ENCODE results near the gene GSAP.

GSAP gene

DNA sequence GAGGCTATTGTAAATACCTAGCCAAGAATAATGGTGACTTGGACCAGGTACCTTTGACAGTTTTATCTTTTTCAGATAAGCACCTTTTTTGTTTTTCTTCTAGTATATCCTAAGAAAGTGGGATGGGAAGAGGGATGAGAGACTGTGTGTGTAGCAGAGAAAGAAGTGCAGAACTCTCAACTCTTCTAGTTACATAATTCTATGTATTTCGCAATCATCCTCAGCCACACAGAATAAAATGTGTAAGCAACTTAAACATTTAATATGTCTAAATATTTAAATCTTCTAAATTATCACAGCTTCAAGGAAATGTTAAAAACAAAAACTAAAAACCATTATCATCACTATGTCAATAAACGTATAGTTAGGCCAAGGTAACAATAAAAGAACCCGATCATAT lies 42.6 kb upstream of the GSAP start:
- Histone ChIP-seq H3K9me2 (ENCODE audit: low read depth, low read length) (no peaks in the 10 kb centered on the region), H3F3A (ENCODE audit: insufficient read depth, low read length) (no peaks in the 10 kb centered on the region), H3K27ac (ENCODE audit: low read depth, low read length, poor library complexity, severe bottlenecking) (no peak overlapping the region), H3K4me1 (ENCODE audit: insufficient read depth, low read length, severe bottlenecking) (no peaks in the 10 kb centered on the region), H3K9me3 (ENCODE audit: low read length) (no peaks in the 10 kb centered on the region), H3K79me2 (ENCODE audit: insufficient read depth, low read length) (no peaks in the 10 kb centered on the region), H3K9ac (ENCODE audit: low read length) (no peak overlapping the region), H3K4me2 (ENCODE audit: low read length) (no peak overlapping the region), H3K4me3 (ENCODE audit: low read depth, low read length, poor library complexity, severe bottlenecking) (no peak overlapping the region), H3K27me3 (ENCODE audit: insufficient read depth, low read length) (no peaks in the 10 kb centered on the region), H2AFZ (ENCODE audit: low read length) (no peak overlapping the region), H4K20me1 (ENCODE audit: insufficient read depth, low read length) (no peaks in the 10 kb centered on the region), H3K36me3 (ENCODE audit: insufficient read depth, low read length) (no peaks in the 10 kb centered on the region)
- TF ChIP-seq EZH2 (IDR thresholded peaks at IDR 0.05; ENCODE audit: borderline replicate concordance, low read length) = no peak
- TF ChIP-seq, protein P1, sequence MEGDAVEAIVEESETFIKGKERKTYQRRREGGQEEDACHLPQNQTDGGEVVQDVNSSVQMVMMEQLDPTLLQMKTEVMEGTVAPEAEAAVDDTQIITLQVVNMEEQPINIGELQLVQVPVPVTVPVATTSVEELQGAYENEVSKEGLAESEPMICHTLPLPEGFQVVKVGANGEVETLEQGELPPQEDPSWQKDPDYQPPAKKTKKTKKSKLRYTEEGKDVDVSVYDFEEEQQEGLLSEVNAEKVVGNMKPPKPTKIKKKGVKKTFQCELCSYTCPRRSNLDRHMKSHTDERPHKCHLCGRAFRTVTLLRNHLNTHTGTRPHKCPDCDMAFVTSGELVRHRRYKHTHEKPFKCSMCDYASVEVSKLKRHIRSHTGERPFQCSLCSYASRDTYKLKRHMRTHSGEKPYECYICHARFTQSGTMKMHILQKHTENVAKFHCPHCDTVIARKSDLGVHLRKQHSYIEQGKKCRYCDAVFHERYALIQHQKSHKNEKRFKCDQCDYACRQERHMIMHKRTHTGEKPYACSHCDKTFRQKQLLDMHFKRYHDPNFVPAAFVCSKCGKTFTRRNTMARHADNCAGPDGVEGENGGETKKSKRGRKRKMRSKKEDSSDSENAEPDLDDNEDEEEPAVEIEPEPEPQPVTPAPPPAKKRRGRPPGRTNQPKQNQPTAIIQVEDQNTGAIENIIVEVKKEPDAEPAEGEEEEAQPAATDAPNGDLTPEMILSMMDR (IDR thresholded peaks at IDR 0.05; ENCODE audit: low read length) = no peak

DNA sequence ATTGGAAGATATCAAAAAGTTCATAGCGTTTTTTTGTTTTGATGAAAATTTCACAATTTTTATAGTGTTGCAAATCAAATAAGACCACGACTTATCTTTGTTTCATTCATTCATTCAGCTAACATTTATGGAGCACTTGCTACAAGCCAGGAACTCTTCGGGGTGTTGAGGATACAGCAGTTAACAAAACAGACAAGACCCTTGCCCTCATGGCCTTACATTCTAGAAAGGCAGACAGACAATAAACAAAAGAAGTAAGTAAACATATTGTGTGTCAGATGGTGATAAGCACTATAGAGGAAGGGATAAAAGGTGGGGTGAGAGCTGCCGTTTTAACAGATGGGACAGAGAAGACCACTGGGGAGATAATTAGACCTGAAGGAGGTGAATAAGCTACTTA lies 41.6 kb upstream of the GSAP start:
- TF ChIP-seq EZH2 (IDR thresholded peaks at IDR 0.05; ENCODE audit: borderline replicate concordance, low read length) = no peak
- TF ChIP-seq, protein P1 (IDR thresholded peaks at IDR 0.05; ENCODE audit: low read length) = no peak
- Histone ChIP-seq H2AFZ (ENCODE audit: low read length) (no peak overlapping the region), H3K4me3 (ENCODE audit: low read depth, low read length, poor library complexity, severe bottlenecking) (no peak overlapping the region), H3K9ac (ENCODE audit: low read length) (no peak overlapping the region), H3K4me1 (ENCODE audit: insufficient read depth, low read length, severe bottlenecking) (no peaks in the 10 kb centered on the region), H3K9me2 (ENCODE audit: low read depth, low read length) (no peaks in the 10 kb centered on the region), H3K27me3 (ENCODE audit: insufficient read depth, low read length) (no peaks in the 10 kb centered on the region), H3F3A (ENCODE audit: insufficient read depth, low read length) (no peaks in the 10 kb centered on the region), H3K4me2 (ENCODE audit: low read length) (no peak overlapping the region), H3K9me3 (ENCODE audit: low read length) (no peaks in the 10 kb centered on the region), H4K20me1 (ENCODE audit: insufficient read depth, low read length) (no peaks in the 10 kb centered on the region), H3K27ac (ENCODE audit: low read depth, low read length, poor library complexity, severe bottlenecking) (no peak overlapping the region), H3K79me2 (ENCODE audit: insufficient read depth, low read length) (no peaks in the 10 kb centered on the region), H3K36me3 (ENCODE audit: insufficient read depth, low read length) (no peaks in the 10 kb centered on the region)

DNA sequence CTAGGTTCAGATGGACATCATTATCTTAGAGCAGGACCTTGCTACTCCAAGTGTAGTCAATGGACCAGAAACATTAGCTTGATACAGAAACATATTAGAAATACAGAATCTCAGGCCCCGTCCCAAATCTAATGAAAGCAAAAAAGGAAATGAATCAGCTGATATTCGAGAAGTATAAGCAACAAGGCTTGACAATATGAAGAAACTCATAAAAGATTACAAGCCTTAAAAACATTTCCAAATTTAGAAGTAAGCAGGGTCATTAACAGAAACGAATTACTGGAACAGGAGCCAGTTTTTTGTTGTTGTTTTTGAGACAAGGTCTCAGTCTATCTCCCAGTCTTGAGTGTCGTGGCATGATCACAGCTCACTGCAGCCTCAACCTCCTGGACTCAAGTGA lies 40.5 kb upstream of the GSAP start:
- Histone ChIP-seq H3K9ac (ENCODE audit: low read length) (no peak overlapping the region), H3F3A (ENCODE audit: insufficient read depth, low read length) (no peaks in the 10 kb centered on the region), H2AFZ (ENCODE audit: low read length) (no peak overlapping the region), H3K9me3 (ENCODE audit: low read length) (no peaks in the 10 kb centered on the region), H3K27ac (ENCODE audit: low read depth, low read length, poor library complexity, severe bottlenecking) (no peak overlapping the region), H3K4me2 (ENCODE audit: low read length) (no peak overlapping the region), H3K4me1 (ENCODE audit: insufficient read depth, low read length, severe bottlenecking) (no peaks in the 10 kb centered on the region), H4K20me1 (ENCODE audit: insufficient read depth, low read length) (no peaks in the 10 kb centered on the region), H3K79me2 (ENCODE audit: insufficient read depth, low read length) (no peaks in the 10 kb centered on the region), H3K9me2 (ENCODE audit: low read depth, low read length) (no peaks in the 10 kb centered on the region), H3K27me3 (ENCODE audit: insufficient read depth, low read length) (no peaks in the 10 kb centered on the region), H3K36me3 (ENCODE audit: insufficient read depth, low read length) (no peaks in the 10 kb centered on the region), H3K4me3 (ENCODE audit: low read depth, low read length, poor library complexity, severe bottlenecking) (no peak overlapping the region)
- TF ChIP-seq, protein P1 (IDR thresholded peaks at IDR 0.05; ENCODE audit: low read length) = no peak
- TF ChIP-seq EZH2 (IDR thresholded peaks at IDR 0.05; ENCODE audit: borderline replicate concordance, low read length) = no peak

Data from OCI-LY1 (cell line).